WTC11 (cell line): Measurements from ENCODE around the gene HORMAD1. TPM values are rescaled to one million over a fixed set of nuclear protein-coding genes. Genes with fewer than 3 reads are reported as not detected.

Source experiments
- ATAC-seq: fragments of 200-7000 bp; cut with Tn5 transposase; 2 replicates; pipeline ENCODE4 v1.10.0; 2021; ENCODE audit warnings: mild to moderate bottlenecking, moderate library complexity
- CTCF ChIA-PET: fragments of 300-600 bp; sonication (Branson Sonifier 250); formaldehyde crosslinking; loops from one replicate; lab custom pipeline; 2021; ENCODE audit warnings: antibody characterized with exemption; lab: Charles Lee
- POLR2A ChIA-PET: fragments of 350-600 bp; sonication (Branson Sonifier 250); formaldehyde crosslinking; loops from one replicate; lab custom pipeline; 2021; ENCODE audit warnings: antibody characterized with exemption; lab: Charles Lee
- DNase-seq: peaks from one replicate; pipeline ENCODE4 v3.0.0; 2021; ENCODE audit warnings: low spot score
- H3K27ac Mint-ChIP-seq: 2 replicates; pipeline ENCODE4 v1.8.0; 2021; ENCODE audit warnings: mixed read lengths
- H3K27me3 Mint-ChIP-seq: 2 replicates; pipeline ENCODE4 v1.8.0; 2021; ENCODE audit warnings: low read depth, mild to moderate bottlenecking, moderate library complexity, mixed read lengths
- H3K36me3 Mint-ChIP-seq: 2 replicates; pipeline ENCODE4 v1.8.0; 2021; ENCODE audit warnings: mixed read lengths
- H3K4me1 Mint-ChIP-seq: 2 replicates; pipeline ENCODE4 v1.8.0; 2022; ENCODE audit warnings: mixed read lengths
- H3K4me3 Mint-ChIP-seq: 2 replicates; pipeline ENCODE4 v1.8.0; 2021; ENCODE audit warnings: mild to moderate bottlenecking, moderate library complexity, mixed read lengths
- H3K9me3 Mint-ChIP-seq: 2 replicates; pipeline ENCODE4 v1.8.0; 2021; ENCODE audit warnings: mixed read lengths
- ARID4B ChIP-seq: sonication (generic); formaldehyde crosslinking; IDR thresholded peaks from 2 replicates; pipeline ENCODE4 v1.8.0; 2023; ENCODE audit warnings: missing genetic modification reagents, mild to moderate bottlenecking, borderline replicate concordance
- ATF6 ChIP-seq: sonication (generic); formaldehyde crosslinking; IDR thresholded peaks from 2 replicates; pipeline ENCODE4 v1.8.1; 2023; ENCODE audit warnings: mild to moderate bottlenecking, missing genetic modification reagents
- CREM ChIP-seq: sonication (generic); formaldehyde crosslinking; IDR thresholded peaks from 2 replicates; pipeline ENCODE4 v1.8.1; 2022; ENCODE audit warnings: mild to moderate bottlenecking, missing genetic modification reagents, moderate library complexity
- CTCF ChIP-seq: fragments of 200-600 bp; IDR thresholded peaks from 2 replicates; pipeline ENCODE4 v1.8.0; 2022; ENCODE audit warnings: antibody characterized with exemption
- E2F4 ChIP-seq: sonication (generic); formaldehyde crosslinking; IDR thresholded peaks from 2 replicates; pipeline ENCODE4 v1.8.1; 2022; ENCODE audit warnings: low read depth, mild to moderate bottlenecking, moderate library complexity, missing genetic modification reagents, borderline replicate concordance
- ETV6 ChIP-seq: sonication (generic); formaldehyde crosslinking; IDR thresholded peaks from 2 replicates; pipeline ENCODE4 v1.8.1; 2022; ENCODE audit warnings: mild to moderate bottlenecking, missing genetic modification reagents
- FOXJ3 ChIP-seq: sonication (generic); formaldehyde crosslinking; IDR thresholded peaks from 2 replicates; pipeline ENCODE4 v1.9.0; 2021; ENCODE audit warnings: missing genetic modification reagents, mild to moderate bottlenecking, borderline replicate concordance
- FOXK1 ChIP-seq: sonication (generic); formaldehyde crosslinking; IDR thresholded peaks from 2 replicates; pipeline ENCODE4 v1.8.0; 2022; ENCODE audit warnings: mild to moderate bottlenecking, moderate library complexity, missing genetic modification reagents
- JAZF1 ChIP-seq: fragments of 250-450 bp; sonication (Bioruptor Pico); IDR thresholded peaks from 2 replicates; pipeline ENCODE4 v1.9.0; 2021; ENCODE audit warnings: moderate library complexity, mild to moderate bottlenecking, inconsistent platforms
- MAX ChIP-seq: sonication (generic); formaldehyde crosslinking; IDR thresholded peaks from 2 replicates; pipeline ENCODE4 v1.8.0; 2022; ENCODE audit warnings: mild to moderate bottlenecking, missing genetic modification reagents
- NFE2L1 ChIP-seq: sonication (generic); formaldehyde crosslinking; IDR thresholded peaks from 2 replicates; pipeline ENCODE4 v1.8.1; 2023; ENCODE audit warnings: missing genetic modification reagents
- NFYB ChIP-seq: sonication (generic); formaldehyde crosslinking; conservative IDR thresholded peaks from 2 replicates; pipeline ENCODE4 v1.8.0; 2022; ENCODE audit warnings: low read depth, missing genetic modification reagents
- NR3C1 ChIP-seq: sonication (generic); formaldehyde crosslinking; conservative IDR thresholded peaks from 2 replicates; pipeline ENCODE4 v1.8.1; 2023; ENCODE audit warnings: low read depth, mild to moderate bottlenecking, missing genetic modification reagents
- PRDM15 ChIP-seq: sonication (generic); formaldehyde crosslinking; IDR thresholded peaks from 2 replicates; pipeline ENCODE4 v1.8.0; 2022; ENCODE audit warnings: missing genetic modification reagents
- SMAD4 ChIP-seq: sonication (generic); formaldehyde crosslinking; IDR thresholded peaks from 2 replicates; pipeline ENCODE4 v1.8.0; 2022; ENCODE audit warnings: mild to moderate bottlenecking, missing genetic modification reagents
- SP1 ChIP-seq: sonication (generic); formaldehyde crosslinking; conservative IDR thresholded peaks from 2 replicates; pipeline ENCODE4 v1.8.1; 2022; ENCODE audit warnings: missing genetic modification reagents
- ZSCAN18 ChIP-seq: fragments of 250-450 bp; sonication (Bioruptor Pico); IDR thresholded peaks from 2 replicates; pipeline ENCODE4 v2.1.2; 2022; ENCODE audit warnings: mild to moderate bottlenecking, moderate library complexity
- total RNA-seq: library from RNA; stranded (reverse); gene quantifications from 3 replicates; pipeline ENCODE4 v1.2.3, GENCODE V29; 2021

Gene HORMAD1
- total RNA-seq, 1 experiment from 2014 or later, result not detected

GRCh38 chr1:150696995-150697927 lies 23.4 kb downstream of the HORMAD1 start, which contains the start of gene GOLPH3L:
Gene GOLPH3L (minus strand): TSS chr1:150697154. CDS start chr1:150694838, 2,316 bp downstream.
- H3K27me3 Mint-ChIP-seq, result no peaks in the 10 kb centered on the region
- ChIA-PET POLR2A (interaction anchor here (0.6 to 1.7 kb wide), 10 partner anchors 13 to 309 kb away, joined by 3 to 11 read pairs (median 4); partner anchors contain the start of genes CTSK, ENSA, MCL1 and MINDY1), CTCF (interaction anchor here (0.6 to 1.4 kb wide), 12 partner anchors 11 to 374 kb away, joined by 3 to 13 read pairs (median 4); partner anchors contain the start of genes ANXA9, FALEC and GABPB2)
- H3K9me3 Mint-ChIP-seq, result no peaks in the 10 kb centered on the region
- peak within 1 kb of the TSS; percentile 98 for H3K27ac Mint-ChIP-seq
- DNase-seq (peak; percentile 92), ATAC-seq (peak; percentile 100)
- H3K36me3 Mint-ChIP-seq, result peaks cover 32% of the 10 kb centered on the region
- H3K4me1 Mint-ChIP-seq, result peaks cover 8% of the 10 kb centered on the region
- TF ChIP-seq NFYB (CRISPR knock-in tag) (peak; percentile 98), NR3C1 (CRISPR knock-in tag) (no peak), ZSCAN18 (CRISPR knock-in tag) (no peak), E2F4 (CRISPR knock-in tag) (no peak), ARID4B (CRISPR knock-in tag) (no peak), FOXK1 (peak; percentile 67), CREM (0 out of 2 replicates have a peak, but pooled peaks have one; percentile 35), ATF6 (CRISPR knock-in tag) (no peak), MAX (CRISPR knock-in tag) (peak; percentile 35; the same call in 1 of the 2 replicates)
- peak within 1 kb of the TSS; percentile 92 for H3K4me3 Mint-ChIP-seq

GRCh38 chr1:150696590-150696989 lies 24.1 kb downstream of the HORMAD1 start:
- CTCF ChIA-PET, result interaction anchor here (0.8 to 1.4 kb wide), 9 partner anchors 18 to 299 kb away, joined by 3 to 13 read pairs (median 4); partner anchors contain the start of gene ANXA9
- H3K4me1 Mint-ChIP-seq, result peaks cover 8% of the 10 kb centered on the region
- H3K9me3 Mint-ChIP-seq, result no peaks in the 10 kb centered on the region
- H3K36me3 Mint-ChIP-seq, result peaks cover 37% of the 10 kb centered on the region
- peak overlapping the region; percentile 98 for H3K27ac Mint-ChIP-seq
- no peak for DNase-seq
- peak overlapping the region; percentile 92 for H3K4me3 Mint-ChIP-seq
- POLR2A ChIA-PET, result interaction anchor here (0.6 to 1.7 kb wide), 8 partner anchors 13 to 310 kb away, joined by 3 to 11 read pairs (median 4); partner anchors contain the start of genes CTSK, ENSA, MCL1 and MINDY1
- no peaks in the 10 kb centered on the region for H3K27me3 Mint-ChIP-seq
- ATAC-seq, result no peak
- TF ChIP-seq JAZF1 (CRISPR knock-in tag) (no peak), PRDM15 (no peak), ETV6 (CRISPR knock-in tag) (no peak), SMAD4 (no peak), NFE2L1 (CRISPR knock-in tag) (no peak), CTCF (no peak), FOXJ3 (CRISPR knock-in tag) (no peak), SP1 (no peak)
